Measurements from ENCODE around the gene MLXIP. TPM values are rescaled to one million over a fixed set of nuclear protein-coding genes. Genes with fewer than 3 reads are reported as not detected.
"Not testable (repeated sequence)": the region's sequence is repeated elsewhere in the genome, so short reads cannot be mapped to it uniquely, and the experiment has no call there.

Gene MLXIP
- total RNA-seq, 1 experiment from 2014 or later, result 13.5 TPM

DNA sequence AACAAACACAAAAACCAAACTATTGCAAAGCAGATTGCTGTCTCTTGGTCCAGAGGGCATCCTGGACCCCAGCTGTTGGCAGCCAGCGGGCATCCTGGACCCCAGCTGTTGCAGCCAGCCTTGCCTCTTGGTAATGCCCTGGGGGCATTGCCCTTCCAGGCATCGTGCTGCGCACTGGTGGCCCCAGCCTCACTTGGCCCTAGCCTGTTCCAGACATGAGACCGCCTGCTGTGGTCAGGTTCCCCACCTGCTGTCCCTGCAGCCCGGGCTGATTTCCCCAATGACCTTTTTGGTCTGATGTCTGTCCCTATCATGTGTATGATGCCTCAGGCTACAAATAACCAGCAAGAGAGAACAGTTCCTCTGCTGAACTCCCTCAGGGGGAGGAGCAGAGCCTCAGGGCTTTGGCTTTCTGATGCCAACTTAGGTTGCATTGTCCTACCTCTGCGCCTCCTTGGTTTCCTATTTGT is 20.8 kb downstream of the MLXIP start:
- H3K36me3 ChIP-seq, result peaks cover 5% of the 10 kb centered on the region; the same call in 1 of the 2 replicates
- peaks cover 25% of the 10 kb centered on the region for H3K4me1 ChIP-seq (replicated peaks)
- no peak overlapping the region for H3K27ac ChIP-seq
- no peak for DNase-seq (ENCODE audit: low read depth in 1 of 2, low spot score in 2 of 2)
- H3K9me3 ChIP-seq (replicated peaks), result no peaks in the 10 kb centered on the region
- no peak overlapping the region for H3K4me3 ChIP-seq
- no peaks in the 10 kb centered on the region for H3K27me3 ChIP-seq (replicated peaks)

DNA sequence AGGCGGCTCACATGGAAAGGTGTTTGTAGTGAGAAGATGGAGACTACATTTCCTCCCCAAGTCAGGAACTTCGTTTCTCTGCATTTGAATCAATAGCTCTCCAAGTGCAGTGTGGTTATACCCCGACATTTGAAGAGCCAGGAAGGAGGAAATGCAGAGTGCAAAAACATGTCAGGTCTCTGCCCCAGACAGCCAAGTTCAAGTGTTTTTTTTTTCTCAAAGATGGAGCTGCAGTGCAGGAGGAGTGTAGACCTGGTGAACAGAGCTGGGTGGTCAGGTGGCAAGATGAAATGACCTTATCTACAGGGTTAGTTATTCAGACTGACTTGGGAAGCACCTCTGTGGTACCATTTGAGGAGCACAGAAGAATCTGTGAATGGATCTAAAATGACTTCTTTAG is 21.3 kb downstream of the MLXIP start:
- no peak for DNase-seq (ENCODE audit: low read depth in 1 of 2, low spot score in 2 of 2)
- Histone ChIP-seq H3K4me1 (replicated peaks) (peaks cover 24% of the 10 kb centered on the region), H3K27ac (no peak overlapping the region), H3K4me3 (no peak overlapping the region), H3K27me3 (replicated peaks) (no peaks in the 10 kb centered on the region), H3K9me3 (replicated peaks) (no peaks in the 10 kb centered on the region), H3K36me3 (peaks cover 8% of the 10 kb centered on the region)

DNA sequence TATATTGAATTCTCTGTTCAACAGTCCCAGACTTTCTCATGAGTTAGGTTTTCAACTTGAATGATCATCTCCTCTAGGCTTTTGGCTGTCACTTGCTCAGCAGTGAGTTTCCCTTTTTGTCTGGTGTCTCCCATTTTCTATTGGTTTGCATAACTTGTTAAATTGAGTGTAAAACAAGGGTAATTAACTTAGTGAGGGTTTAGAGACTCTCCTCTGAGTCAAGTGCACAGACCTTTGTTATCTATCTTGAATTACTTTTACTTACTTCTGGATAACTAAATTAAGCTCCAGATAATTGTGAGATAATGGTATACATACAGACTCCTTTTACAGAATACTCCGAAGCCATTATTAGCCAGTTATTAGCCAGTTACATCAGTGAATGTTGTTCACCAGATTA is 22.0 kb downstream of the MLXIP start:
- peaks cover 10% of the 10 kb centered on the region for H3K36me3 ChIP-seq
- DNase-seq (ENCODE audit: low read depth in 1 of 2, low spot score in 2 of 2), result no peak
- no peak overlapping the region for H3K27ac ChIP-seq
- no peak overlapping the region for H3K4me3 ChIP-seq
- H3K4me1 ChIP-seq (replicated peaks), result peaks cover 20% of the 10 kb centered on the region
- no peaks in the 10 kb centered on the region for H3K9me3 ChIP-seq (replicated peaks)
- no peaks in the 10 kb centered on the region for H3K27me3 ChIP-seq (replicated peaks)

DNA sequence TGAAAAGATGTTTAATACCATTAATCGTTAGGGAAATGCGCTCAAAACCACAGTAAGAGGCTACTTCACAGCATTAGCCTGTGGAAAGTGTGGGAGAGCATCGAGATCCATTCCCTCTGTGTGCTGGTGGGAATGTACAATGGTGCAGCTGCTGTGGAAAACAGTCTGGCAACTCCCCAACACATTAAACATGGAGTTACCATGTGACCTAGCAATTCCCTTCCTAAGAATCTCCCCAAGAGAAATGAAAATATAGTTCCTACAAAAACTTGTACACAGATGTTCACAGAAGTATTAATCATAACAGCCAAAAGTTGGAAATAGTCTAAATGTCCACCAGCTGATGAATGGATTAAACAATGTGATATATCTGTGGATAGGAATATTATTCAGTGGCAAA is 23.8 kb downstream of the MLXIP start:
- no peak overlapping the region for H3K27ac ChIP-seq
- H3K27me3 ChIP-seq (replicated peaks), result no peaks in the 10 kb centered on the region
- no peaks in the 10 kb centered on the region for H3K9me3 ChIP-seq (replicated peaks)
- H3K4me1 ChIP-seq (replicated peaks), result peaks cover 20% of the 10 kb centered on the region
- peaks cover 10% of the 10 kb centered on the region for H3K36me3 ChIP-seq
- no peak overlapping the region for H3K4me3 ChIP-seq
- no peak for DNase-seq (ENCODE audit: low read depth in 1 of 2, low spot score in 2 of 2)

DNA sequence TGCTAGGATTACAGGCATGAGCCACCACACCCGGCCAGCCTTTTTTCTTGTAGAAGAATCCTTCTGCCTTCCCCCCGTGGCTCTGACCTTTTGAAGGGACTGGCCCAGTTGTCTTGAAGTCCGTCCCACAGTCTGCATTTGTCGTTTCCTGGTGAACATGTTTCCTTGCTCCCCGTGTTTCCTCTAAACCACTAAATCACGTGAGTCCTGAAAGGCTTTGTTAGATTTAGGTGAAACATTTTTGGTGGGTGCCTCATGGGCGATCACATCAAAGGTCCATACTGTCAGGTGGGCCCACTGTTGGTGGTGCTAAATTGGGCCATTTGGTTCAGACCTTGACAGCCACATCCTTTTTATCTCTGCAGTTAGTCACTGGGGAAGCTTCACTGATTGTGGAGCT is 26.3 kb downstream of the MLXIP start:
- Histone ChIP-seq H3K9me3 (replicated peaks) (no peaks in the 10 kb centered on the region), H3K4me1 (replicated peaks) (peaks cover 28% of the 10 kb centered on the region), H3K27ac (no peak overlapping the region), H3K27me3 (replicated peaks) (no peaks in the 10 kb centered on the region), H3K36me3 (peaks cover 13% of the 10 kb centered on the region), H3K4me3 (no peak overlapping the region)
- no peak for DNase-seq (ENCODE audit: low read depth in 1 of 2, low spot score in 2 of 2)

DNA sequence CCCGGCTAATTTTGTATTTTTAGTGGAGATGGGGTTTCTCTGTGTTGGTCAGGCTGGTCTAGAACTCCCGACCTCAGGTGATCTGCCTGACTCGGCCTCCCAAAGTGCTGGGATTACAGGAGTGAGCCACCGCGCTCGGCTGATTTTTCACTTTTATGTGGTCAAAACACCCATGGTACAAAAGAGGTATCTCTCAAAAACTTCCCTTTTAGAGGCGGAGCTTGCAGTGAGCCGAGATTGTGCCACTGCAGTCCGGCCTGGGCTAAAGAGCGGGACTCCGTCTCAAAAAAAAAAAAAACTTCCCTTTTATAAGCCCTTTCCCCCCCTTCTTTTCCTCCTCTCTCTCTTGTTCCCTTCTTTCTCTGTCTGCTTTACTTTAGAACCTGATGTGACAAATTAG is 26.9 kb downstream of the MLXIP start:
- not testable (repeated sequence) for H3K4me3 ChIP-seq

DNA sequence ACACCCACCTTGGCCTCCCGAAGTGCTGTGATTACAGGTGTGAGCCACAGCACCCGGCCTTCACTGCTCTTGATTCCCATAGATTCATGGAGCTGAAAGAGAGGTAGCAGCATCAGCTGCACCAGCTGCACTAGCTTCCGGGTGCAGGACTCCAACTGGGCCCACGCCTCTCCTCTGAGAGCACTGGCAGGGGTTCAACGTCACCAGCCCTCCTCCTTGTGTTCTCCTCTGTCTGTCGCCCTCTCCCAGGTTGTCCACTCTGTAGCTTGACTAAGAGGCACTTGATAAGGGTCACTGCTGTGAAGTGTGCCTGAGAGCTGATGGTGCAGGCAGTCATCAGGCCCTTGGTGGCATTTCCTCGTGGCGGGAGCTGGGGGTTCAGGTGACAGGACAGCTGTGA is 28.3 kb downstream of the MLXIP start:
- no peak for DNase-seq (ENCODE audit: low read depth in 1 of 2, low spot score in 2 of 2)
- Histone ChIP-seq H3K36me3 (peaks cover 13% of the 10 kb centered on the region), H3K27me3 (replicated peaks) (no peaks in the 10 kb centered on the region), H3K4me3 (no peak overlapping the region), H3K9me3 (replicated peaks) (no peaks in the 10 kb centered on the region), H3K4me1 (replicated peaks) (peaks cover 28% of the 10 kb centered on the region), H3K27ac (no peak overlapping the region)

More for the DNA sequence above, 26.9 kb downstream of the MLXIP start:
- Histone ChIP-seq H3K4me1 (replicated peaks) (peaks cover 28% of the 10 kb centered on the region), H3K36me3 (peaks cover 13% of the 10 kb centered on the region)
- DNase-seq (ENCODE audit: low read depth in 1 of 2, low spot score in 2 of 2); H3K9me3 ChIP-seq (replicated peaks); H3K27ac ChIP-seq; H3K27me3 ChIP-seq (replicated peaks): not testable (repeated sequence)

DNA sequence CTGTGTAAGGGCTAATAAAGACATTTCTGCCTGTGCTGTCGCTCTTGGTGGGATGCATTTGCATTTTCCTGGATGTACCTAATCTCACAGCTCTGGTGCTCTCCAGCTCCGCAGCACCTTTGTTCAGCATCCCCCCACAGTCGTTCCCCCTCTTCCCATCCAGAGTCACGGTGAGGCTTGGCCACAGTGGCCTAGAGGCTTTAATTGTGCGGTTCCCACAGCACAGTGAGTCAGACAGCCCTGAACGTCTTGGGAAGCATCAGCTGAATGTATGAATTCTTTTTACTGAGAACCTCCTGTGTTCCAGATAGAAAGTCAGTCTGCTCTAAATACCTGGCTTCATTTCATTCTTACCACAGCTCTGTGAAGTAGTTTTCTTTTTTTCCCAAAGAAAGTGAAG is 28.7 kb downstream of the MLXIP start:
- peak; percentile 43 to 59 for DNase-seq (ENCODE audit: low read depth in 1 of 2, low spot score in 2 of 2)
- H3K36me3 ChIP-seq, result peaks cover 13% of the 10 kb centered on the region
- H3K4me3 ChIP-seq, result no peak overlapping the region
- no peaks in the 10 kb centered on the region for H3K27me3 ChIP-seq (replicated peaks)
- peaks cover 28% of the 10 kb centered on the region for H3K4me1 ChIP-seq (replicated peaks)
- no peaks in the 10 kb centered on the region for H3K9me3 ChIP-seq (replicated peaks)
- 0 out of 2 replicates have a peak overlapping the region, but pooled peaks have one; percentile 27 for H3K27ac ChIP-seq

DNA sequence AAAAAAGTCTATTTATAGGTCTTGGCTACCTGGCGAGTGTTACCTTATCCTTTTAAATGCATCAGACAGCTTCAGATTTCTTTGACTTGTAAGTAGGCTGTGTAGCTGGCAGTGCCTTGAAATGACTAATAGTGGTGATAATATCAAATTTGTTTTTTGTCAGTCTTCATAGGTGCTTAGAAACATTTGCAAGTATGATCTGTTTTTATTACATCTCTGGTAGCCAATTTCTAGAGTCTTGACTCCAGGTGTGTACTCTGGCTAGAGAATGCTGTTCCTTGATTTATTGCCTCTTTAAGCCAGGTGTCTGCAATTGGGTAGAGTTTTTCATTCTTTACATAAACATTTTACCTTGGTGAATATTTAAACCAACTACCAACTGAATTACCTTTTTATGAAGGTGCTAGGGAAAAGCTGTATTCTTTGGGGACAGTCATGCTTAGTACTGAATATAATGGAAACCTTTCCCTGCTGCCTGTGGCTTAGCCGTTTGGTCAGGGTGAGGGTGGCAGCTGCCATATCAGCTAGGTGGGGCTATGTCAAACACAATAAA is 32.6 kb downstream of the MLXIP start:
- Histone ChIP-seq H3K9me3 (replicated peaks) (no peaks in the 10 kb centered on the region), H3K27ac (no peak overlapping the region), H3K4me3 (no peak overlapping the region), H3K4me1 (replicated peaks) (peaks cover 28% of the 10 kb centered on the region), H3K36me3 (peaks cover 7% of the 10 kb centered on the region; the same call in 1 of the 2 replicates), H3K27me3 (replicated peaks) (no peaks in the 10 kb centered on the region)
- no peak for DNase-seq (ENCODE audit: low read depth in 1 of 2, low spot score in 2 of 2)

DNA sequence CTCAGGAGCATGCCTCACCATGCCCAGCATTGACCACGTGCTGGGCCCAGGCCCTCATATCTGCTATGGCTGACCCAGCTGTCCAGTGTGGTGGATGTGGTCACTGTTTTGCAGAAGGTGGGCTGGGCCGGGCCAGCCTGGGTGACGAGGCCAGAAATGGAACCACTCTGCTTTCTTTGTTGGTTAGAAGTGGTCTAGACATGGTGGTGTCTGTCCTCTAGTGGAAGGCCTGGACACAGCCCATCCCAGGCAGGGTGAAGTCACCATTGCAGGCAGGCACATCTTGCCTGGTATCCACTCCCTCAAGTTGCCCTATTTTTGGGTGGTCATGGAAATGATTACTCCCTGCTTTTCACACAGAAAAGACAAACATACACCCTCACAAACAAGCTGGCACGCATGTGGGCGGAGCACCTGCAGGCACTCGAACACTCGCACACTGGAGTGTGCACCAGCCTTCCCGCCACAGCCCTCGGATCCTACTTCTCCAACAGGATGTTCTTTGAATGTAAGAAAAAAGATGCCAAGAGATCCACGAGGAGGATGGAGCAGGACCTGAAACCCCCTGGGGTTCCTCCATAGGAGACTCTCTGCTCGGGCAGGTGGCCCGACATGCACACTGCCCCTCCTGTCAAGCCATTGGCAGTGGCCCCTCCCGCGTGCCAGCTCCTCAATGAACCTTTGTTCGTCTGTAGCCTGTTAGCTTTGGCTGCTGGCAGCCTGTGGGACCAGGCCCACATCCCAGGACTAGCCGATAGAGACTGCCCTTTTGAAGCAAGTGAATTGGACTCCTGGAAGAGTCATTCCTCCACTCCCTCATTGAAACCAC is 38.4 kb downstream of the MLXIP start:
- Histone ChIP-seq H3K4me1 (replicated peaks) (peaks cover 17% of the 10 kb centered on the region), H3K27ac (no peak overlapping the region), H3K9me3 (replicated peaks) (no peaks in the 10 kb centered on the region), H3K27me3 (replicated peaks) (no peaks in the 10 kb centered on the region), H3K36me3 (peaks cover 15% of the 10 kb centered on the region), H3K4me3 (no peak overlapping the region)
- DNase-seq (ENCODE audit: low read depth in 1 of 2, low spot score in 2 of 2), result no peak

DNA sequence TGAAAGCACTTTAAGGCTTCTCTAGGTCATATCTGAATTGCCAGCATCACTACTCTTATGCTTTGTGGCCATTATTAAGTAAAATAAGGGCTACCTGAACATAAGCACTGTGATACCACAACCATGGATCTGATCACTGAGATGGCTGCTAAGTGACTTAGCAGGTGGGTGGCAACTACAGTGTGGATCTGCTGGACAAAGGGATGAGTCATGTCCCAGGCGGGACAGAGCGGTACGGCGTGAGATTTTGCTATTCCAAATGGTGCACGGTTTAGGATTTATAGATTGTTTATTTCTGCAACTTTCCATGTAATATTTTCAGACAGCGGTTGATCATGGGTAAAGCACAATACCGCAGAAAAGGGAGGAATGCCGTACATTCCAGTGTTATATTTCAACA is 39.4 kb downstream of the MLXIP start:
- no peak overlapping the region for H3K4me3 ChIP-seq

DNA sequence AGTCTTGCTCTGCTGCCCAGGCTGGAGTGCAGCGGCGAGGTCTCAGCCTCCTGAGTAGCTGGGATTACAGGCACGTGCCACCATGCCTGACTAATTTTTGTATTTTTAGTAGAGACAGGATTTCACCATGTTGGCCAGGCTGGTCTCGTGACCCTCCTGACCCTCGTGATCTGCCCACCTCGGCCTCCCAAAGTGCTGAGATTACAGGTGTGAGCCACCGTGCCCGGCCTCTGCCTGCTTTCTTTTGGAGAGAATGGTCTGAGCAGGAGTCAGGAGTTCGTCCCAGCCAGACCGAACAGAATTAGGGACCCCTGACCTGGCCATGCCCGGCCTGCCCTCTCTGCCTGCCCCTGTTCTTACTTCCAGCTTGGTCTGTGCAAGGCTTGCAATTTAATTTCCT is 42.8 kb downstream of the MLXIP start:
- not testable (repeated sequence) for H3K27me3 ChIP-seq (replicated peaks); DNase-seq (ENCODE audit: low read depth in 1 of 2, low spot score in 2 of 2); H3K4me3 ChIP-seq; H3K27ac ChIP-seq; H3K9me3 ChIP-seq (replicated peaks)
- H3K4me1 ChIP-seq (replicated peaks), result peaks cover 32% of the 10 kb centered on the region
- H3K36me3 ChIP-seq, result peaks cover 21% of the 10 kb centered on the region

More for the DNA sequence above, 39.4 kb downstream of the MLXIP start:
- H3K27me3 ChIP-seq (replicated peaks), result no peaks in the 10 kb centered on the region
- H3K27ac ChIP-seq, result no peak overlapping the region
- peak in 1 of 2 experiments; percentile 20 for DNase-seq (ENCODE audit: low read depth in 1 of 2, low spot score in 2 of 2)
- H3K4me1 ChIP-seq (replicated peaks), result peaks cover 23% of the 10 kb centered on the region
- H3K36me3 ChIP-seq, result peaks cover 17% of the 10 kb centered on the region
- H3K9me3 ChIP-seq (replicated peaks), result no peaks in the 10 kb centered on the region

DNA sequence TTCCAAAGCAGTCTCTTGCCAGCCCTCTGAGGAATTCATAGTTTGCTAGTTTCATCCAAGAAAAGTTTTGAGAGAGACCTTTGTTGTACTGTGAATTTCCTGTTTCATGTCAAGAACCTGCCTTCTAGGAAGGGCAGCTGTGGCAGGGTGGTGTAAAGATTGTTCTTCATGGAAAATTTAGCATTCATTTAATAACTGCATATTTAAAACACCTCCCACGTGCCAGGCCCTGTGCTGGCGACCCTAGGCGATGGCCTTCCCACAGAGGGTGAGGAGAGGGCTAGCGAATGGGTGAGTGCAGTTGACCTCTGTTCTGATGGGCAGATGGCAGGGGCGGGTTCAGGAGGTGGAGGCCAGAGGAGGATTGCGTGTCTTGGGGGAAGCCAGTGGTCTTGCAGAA is 43.2 kb downstream of the MLXIP start:
- DNase-seq (ENCODE audit: low read depth in 1 of 2, low spot score in 2 of 2), result no peak
- no peaks in the 10 kb centered on the region for H3K9me3 ChIP-seq (replicated peaks)
- H3K36me3 ChIP-seq, result peaks cover 21% of the 10 kb centered on the region
- no peaks in the 10 kb centered on the region for H3K27me3 ChIP-seq (replicated peaks)
- H3K27ac ChIP-seq, result no peak overlapping the region
- H3K4me3 ChIP-seq, result no peak overlapping the region
- peaks cover 32% of the 10 kb centered on the region for H3K4me1 ChIP-seq (replicated peaks)

DNA sequence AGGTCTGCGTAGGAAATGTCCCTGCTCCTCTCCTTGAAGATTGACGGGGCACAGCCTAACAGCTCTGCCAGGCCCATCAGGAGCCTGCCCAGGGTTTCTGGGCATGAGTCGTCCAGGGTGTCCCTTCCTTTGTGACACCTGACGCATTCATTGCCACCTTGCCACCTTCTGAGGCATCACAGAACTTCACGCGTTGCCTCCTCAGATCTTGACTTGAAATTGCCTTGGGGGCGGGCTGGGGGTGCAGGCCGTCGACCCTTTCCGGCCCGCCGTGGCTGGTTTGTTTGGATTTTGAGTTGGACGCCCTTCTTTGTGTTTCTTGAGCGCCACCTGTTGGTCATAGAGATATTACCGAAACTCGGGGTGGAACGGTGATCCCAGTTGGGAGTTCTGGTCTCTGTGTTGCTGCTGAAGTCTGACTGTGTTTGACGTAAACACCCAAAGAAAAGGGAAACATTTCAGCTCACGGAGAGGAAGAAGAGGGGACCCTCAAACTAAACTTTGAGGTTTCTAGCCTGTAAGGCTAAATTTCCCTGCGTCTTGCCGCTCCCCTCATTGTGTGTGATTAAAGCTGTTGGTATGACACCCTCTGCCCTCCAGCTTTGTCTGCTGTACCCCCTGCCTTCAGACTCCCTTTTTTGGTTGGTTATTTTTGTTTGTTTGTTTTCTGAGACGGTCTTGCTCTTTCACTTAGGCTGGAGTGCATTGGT is 44.6 kb downstream of the MLXIP start:
- peak; percentile 77 to 81 for DNase-seq (ENCODE audit: low read depth in 1 of 2, low spot score in 2 of 2)
- H3K4me3 ChIP-seq, result no peak overlapping the region
- H3K9me3 ChIP-seq (replicated peaks), result no peaks in the 10 kb centered on the region
- peaks cover 19% of the 10 kb centered on the region for H3K36me3 ChIP-seq
- peak overlapping the region; percentile 39; the same call in 1 of the 2 replicates for H3K27ac ChIP-seq
- no peaks in the 10 kb centered on the region for H3K27me3 ChIP-seq (replicated peaks)
- H3K4me1 ChIP-seq (replicated peaks), result peaks cover 23% of the 10 kb centered on the region

All from SJSA1 (cell line).